GM10266 (cell line): ENCODE data around the gene CDYL.

Experiments
- DNase-seq: peaks from one replicate; pipeline ENCODE4 v3.0.0; 2012; ENCODE audit errors: extremely low spot score
- TF ChIP-seq, protein P1 (sequence below): IDR thresholded peaks from 2 replicates; pipeline ENCODE4 v1.5.1; 2012; ENCODE audit warnings: mild to moderate bottlenecking, low read depth; ENCODE audit not compliant: control insufficient read depth, insufficient read depth; ENCODE audit errors: missing control alignments

Gene CDYL

DNA sequence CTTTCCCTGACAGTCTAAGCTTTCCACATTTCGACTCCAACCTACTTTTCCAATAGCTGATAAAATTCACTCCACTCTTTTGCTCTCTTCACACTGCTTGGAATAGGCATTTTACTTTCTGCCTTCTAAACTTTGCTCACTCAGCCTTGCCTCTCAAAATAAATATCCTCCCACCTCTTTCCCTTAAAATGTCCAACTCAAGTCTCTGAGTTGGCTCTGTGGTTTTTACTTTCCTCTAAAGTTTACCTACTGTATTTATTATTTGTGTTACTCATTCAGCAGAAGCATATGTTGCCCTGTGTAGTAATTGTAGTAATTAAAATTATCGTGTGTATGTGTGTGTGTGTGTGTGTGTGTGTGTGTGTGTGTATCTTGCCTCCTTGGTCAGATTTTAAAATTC lies 20.0 kb upstream of the CDYL start:
- TF ChIP-seq, protein P1, sequence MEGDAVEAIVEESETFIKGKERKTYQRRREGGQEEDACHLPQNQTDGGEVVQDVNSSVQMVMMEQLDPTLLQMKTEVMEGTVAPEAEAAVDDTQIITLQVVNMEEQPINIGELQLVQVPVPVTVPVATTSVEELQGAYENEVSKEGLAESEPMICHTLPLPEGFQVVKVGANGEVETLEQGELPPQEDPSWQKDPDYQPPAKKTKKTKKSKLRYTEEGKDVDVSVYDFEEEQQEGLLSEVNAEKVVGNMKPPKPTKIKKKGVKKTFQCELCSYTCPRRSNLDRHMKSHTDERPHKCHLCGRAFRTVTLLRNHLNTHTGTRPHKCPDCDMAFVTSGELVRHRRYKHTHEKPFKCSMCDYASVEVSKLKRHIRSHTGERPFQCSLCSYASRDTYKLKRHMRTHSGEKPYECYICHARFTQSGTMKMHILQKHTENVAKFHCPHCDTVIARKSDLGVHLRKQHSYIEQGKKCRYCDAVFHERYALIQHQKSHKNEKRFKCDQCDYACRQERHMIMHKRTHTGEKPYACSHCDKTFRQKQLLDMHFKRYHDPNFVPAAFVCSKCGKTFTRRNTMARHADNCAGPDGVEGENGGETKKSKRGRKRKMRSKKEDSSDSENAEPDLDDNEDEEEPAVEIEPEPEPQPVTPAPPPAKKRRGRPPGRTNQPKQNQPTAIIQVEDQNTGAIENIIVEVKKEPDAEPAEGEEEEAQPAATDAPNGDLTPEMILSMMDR, result no peak
- no peak for DNase-seq

DNA sequence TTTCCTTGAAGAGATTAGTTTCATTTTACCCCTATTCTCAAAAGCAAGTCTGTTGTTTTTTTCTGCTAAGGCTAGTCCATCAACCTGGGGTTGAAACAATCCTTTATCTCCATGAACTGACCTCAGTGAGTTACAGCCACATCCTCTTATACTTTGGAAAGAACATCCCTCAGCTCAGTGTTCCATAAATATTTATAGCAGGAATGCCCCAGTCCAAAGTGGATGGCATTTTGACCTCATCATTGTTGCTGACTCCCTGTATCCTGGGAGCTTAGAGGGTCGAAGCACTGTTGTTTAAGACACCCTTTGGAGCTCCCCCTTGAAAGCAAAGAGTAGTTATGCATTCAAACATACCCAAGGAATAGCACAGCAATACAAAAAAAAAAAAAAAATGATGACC lies 16.2 kb upstream of the CDYL start:
- DNase-seq, result no peak
- TF ChIP-seq, protein P1, result no peak

DNA sequence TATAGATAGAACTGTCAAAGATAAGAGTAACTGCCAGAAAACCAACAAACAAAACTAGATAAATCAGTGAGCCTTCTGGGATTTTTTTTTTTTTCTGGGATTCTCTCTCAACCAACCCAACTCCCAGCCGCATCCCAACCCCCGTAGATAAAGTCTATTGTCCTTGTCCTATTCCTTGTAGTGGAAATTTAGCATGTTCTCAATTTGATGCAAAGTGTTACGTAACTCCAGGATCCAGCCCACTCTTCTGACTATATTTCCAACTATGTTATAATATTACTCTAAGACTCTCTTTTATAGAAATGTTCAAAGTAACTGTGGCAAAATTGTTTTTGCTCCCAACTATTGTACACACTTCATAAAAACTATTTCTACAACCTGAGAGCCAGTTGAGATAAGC lies 15.4 kb upstream of the CDYL start:
- TF ChIP-seq, protein P1, result no peak
- no peak for DNase-seq

DNA sequence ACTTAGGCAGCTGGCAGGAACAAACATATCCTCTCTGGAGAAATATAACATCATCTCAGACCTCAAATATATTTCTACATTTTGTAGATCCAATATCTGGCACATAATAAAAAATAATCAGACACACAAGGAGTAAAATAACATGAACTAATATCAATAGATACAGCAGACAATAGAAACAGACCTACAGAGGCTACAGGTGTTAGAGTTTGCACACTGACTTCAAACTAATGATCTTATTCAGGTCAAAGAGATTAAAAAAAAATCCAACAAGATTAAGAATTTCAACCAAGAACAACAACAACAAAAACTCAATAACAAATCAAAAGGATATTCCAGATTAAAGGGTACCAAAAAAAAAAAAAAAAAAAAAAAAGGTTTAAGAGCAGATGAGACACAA lies 13.9 kb upstream of the CDYL start:
- TF ChIP-seq, protein P1, result no peak

DNA sequence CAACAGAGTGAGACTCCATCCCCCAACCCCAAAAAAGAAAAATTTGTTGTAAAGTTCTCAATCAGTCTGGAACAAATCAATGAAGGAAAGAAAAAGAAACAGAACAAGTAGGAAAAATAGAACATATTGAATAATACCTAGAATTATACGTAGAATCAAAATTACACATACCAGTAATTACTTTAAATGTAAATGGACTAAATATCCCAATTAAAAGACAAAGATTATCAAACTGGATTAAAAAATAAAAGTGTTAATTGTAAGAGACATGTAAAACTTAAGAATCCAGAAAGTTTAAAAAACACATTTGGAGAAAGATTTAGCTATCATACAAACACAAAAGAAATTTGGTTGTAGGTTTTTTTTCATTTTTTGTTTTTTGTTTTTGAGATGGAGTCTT lies 12.3 kb upstream of the CDYL start:
- TF ChIP-seq, protein P1, result no peak
- DNase-seq, result no peak

More for the DNA sequence above, 13.9 kb upstream of the CDYL start:
- DNase-seq, result no peak

DNA sequence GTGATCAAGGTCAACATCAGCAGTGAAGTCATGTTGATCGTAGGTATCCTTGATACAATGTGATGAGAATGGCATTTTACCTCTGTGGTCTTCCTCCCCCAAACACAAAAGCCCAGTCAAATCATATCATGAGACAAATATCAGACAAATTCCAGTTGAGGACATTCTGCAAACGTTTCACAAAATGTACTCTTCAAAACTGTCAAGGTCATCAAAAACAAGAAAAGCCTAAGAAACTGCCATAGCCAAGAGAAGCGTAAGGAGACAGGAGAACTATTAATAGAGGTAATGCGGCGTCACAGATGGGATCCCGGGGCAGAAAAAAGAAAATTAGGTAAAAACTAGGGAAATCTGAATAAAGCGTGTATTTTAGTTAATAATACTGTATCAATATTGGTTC lies 7.4 kb upstream of the CDYL start:
- TF ChIP-seq, protein P1, result no peak
- no peak for DNase-seq

DNA sequence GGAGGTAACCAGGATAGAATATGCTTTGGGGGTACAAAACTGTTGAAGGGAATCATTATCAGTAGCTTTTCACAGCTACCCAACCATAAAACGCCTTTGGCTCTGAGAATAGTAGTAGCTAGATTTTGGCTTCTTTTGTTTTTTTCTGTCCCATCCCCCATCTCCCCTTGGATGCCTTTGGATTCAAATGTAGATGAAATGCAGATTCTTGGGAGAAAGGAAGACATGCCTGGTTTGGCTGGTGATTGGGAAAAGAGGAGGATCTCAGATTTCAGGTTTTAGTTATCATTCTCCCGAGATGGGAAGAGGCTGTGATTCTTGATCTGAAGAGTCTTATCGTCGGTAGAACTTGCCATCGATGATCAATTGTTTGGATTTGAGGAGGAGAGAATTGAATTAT lies 3.5 kb upstream of the CDYL start:
- TF ChIP-seq, protein P1, result no peak
- DNase-seq, result no peak
